Breast epithelium (tissue), 3 donors: Measurements from ENCODE around the gene MDK.

ENCODE experiments used
- POLR2A ChIP-seq: fragments of 450-650 bp; IDR thresholded peaks from one replicate; pipeline ENCODE4 v1.6.1; 2016; ENCODE audit warnings: antibody characterized with exemption, mild to moderate bottlenecking, moderate library complexity
- POLR2AphosphoS5 ChIP-seq, 3 donors: sonication (generic); formaldehyde crosslinking; IDR thresholded peaks; one replicate each; pipeline ENCODE4 v1.6.1; 2017; ENCODE audit warnings: antibody characterized with exemption in 3 of 3

GRCh38 chr11:46427364-46427763 lies 45.9 kb downstream of the MDK start:
- TF ChIP-seq POLR2A: no peak
- TF ChIP-seq POLR2AphosphoS5 (IDR thresholded peaks at IDR 0.05): no peak
